Transverse colon (tissue), 3 donors: ENCODE results near the gene KLHDC7B.

Experiments used
- POLR2A ChIP-seq: fragments of 450-650 bp; IDR thresholded peaks from one replicate; pipeline ENCODE4 v1.6.1; 2016; ENCODE audit warnings: antibody characterized with exemption, mild to moderate bottlenecking, moderate library complexity
- TF ChIP-seq, protein P1 (sequence below), 5 experiments: fragments of 200-600 bp in 3 of 5; fragments of 450-650 bp in 2 of 5; sonication (generic) in 3 of 5; IDR thresholded peaks; 1 replicate in 2 of 5; 2 replicates in 3 of 5; pipeline ENCODE4 v1.5.1; 2016 to 2017; ENCODE audit warnings: antibody characterized with exemption in 5 of 5, inconsistent platforms in 3 of 5, mild to moderate bottlenecking in 2 of 5, moderate library complexity in 1 of 5

DNA sequence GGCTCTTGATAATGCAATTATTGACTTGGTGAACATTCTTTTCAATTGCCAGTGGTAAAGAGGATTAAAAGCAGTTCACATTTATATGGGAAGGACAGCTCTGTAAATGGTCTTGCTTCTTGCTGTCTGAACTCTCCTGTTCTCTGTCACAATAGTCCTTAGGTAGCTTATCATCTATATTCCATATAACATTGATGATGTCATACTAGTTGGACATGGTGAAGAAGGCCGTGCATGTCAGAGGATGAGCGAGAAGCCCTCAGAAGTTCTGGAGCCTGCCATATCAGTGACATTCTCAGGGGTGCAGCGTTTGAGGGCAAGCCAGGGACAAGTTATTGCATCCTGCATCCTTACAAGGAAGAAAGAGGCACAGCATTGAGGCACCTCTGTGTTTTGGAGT is 39.5 kb downstream of the KLHDC7B start:
- TF ChIP-seq, protein P1, sequence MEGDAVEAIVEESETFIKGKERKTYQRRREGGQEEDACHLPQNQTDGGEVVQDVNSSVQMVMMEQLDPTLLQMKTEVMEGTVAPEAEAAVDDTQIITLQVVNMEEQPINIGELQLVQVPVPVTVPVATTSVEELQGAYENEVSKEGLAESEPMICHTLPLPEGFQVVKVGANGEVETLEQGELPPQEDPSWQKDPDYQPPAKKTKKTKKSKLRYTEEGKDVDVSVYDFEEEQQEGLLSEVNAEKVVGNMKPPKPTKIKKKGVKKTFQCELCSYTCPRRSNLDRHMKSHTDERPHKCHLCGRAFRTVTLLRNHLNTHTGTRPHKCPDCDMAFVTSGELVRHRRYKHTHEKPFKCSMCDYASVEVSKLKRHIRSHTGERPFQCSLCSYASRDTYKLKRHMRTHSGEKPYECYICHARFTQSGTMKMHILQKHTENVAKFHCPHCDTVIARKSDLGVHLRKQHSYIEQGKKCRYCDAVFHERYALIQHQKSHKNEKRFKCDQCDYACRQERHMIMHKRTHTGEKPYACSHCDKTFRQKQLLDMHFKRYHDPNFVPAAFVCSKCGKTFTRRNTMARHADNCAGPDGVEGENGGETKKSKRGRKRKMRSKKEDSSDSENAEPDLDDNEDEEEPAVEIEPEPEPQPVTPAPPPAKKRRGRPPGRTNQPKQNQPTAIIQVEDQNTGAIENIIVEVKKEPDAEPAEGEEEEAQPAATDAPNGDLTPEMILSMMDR (IDR thresholded peaks at IDR 0.05), result no peak
- TF ChIP-seq POLR2A, result no peak
